SK-N-SH (cell line): Measurements from ENCODE around the gene TNFSF13.

ENCODE experiments used
- CHD2 ChIP-seq: fragments of 150-350 bp; IDR thresholded peaks from 2 replicates; pipeline ENCODE4 v1.6.1; 2018; ENCODE audit warnings: low read length; ENCODE audit not compliant: partially characterized antibody
- CTCF ChIP-seq: fragments of 200-600 bp; sonication (generic); IDR thresholded peaks from 2 replicates; pipeline ENCODE4 v1.6.1; 2017; ENCODE audit warnings: antibody characterized with exemption, mild to moderate bottlenecking, moderate library complexity
- ELF1 ChIP-seq: IDR thresholded peaks from 2 replicates; pipeline ENCODE4 v1.4.0; 2012
- EP300 ChIP-seq, 2 experiments: IDR thresholded peaks; 2 replicates each; pipeline versions ENCODE4 v1.4.0 to v1.6.1; 2012; ENCODE audit warnings: borderline replicate concordance in 1 of 2, low read depth in 1 of 2, low read length in 1 of 2
- FOXM1 ChIP-seq: IDR thresholded peaks from 2 replicates; pipeline ENCODE4 v1.4.0; 2012; ENCODE audit warnings: low read depth, mild to moderate bottlenecking
- POLR2AphosphoS5 ChIP-seq: IDR thresholded peaks from 2 replicates; pipeline ENCODE4 v1.6.1; 2012; ENCODE audit warnings: low read depth, low read length
- RAD21 ChIP-seq: IDR thresholded peaks from 2 replicates; pipeline ENCODE4 v1.6.1; 2012; ENCODE audit warnings: mild to moderate bottlenecking, low read length
- REST ChIP-seq: IDR thresholded peaks from 2 replicates; pipeline ENCODE4 v1.6.1; 2012; ENCODE audit warnings: mild to moderate bottlenecking, low read depth, low read length, moderate library complexity
- RXRA ChIP-seq: IDR thresholded peaks from 2 replicates; pipeline ENCODE4 v1.4.0; 2012; ENCODE audit warnings: low read depth, mild to moderate bottlenecking, borderline replicate concordance
- SMC3 ChIP-seq: IDR thresholded peaks from 2 replicates; pipeline ENCODE4 v1.6.1; 2012; ENCODE audit warnings: low read depth, low read length, improper control_type of control experiment
- TAF1 ChIP-seq: IDR thresholded peaks from 2 replicates; pipeline ENCODE4 v1.6.1; 2012; ENCODE audit warnings: low read depth, mild to moderate bottlenecking, low read length, moderate library complexity, borderline replicate concordance
- USF2 ChIP-seq: fragments of 150-350 bp; IDR thresholded peaks from 2 replicates; pipeline ENCODE4 v1.6.1; 2017; ENCODE audit warnings: antibody characterized with exemption, low read length, low read depth, borderline replicate concordance
- YY1 ChIP-seq: IDR thresholded peaks from 2 replicates; pipeline ENCODE4 v1.4.0; 2012; ENCODE audit warnings: low read depth, mild to moderate bottlenecking

- TF ChIP-seq POLR2AphosphoS5 (no peak; the same call in 1 of the 2 replicates), TAF1 (no peak), REST (no peak), CTCF (no peak), FOXM1 (no peak), ELF1 (no peak), USF2 (no peak), CHD2 (no peak), SMC3 (no peak), YY1 (no peak), EP300 (IDR thresholded peaks at IDR 0.05; ENCODE audit: borderline replicate concordance in 1 of 2, low read depth in 1 of 2, low read length in 1 of 2) (no peak), RXRA (no peak), RAD21 (no peak)
Measured at GRCh38 chr17:7576432-7576937, 17.9 kb downstream of the TNFSF13 start.
